SU-DHL-6 (cell line): Measurements from ENCODE around the gene GABRB3.

ENCODE experiments used
- H2AFZ ChIP-seq: fragments of 200-600 bp; sonication (generic); 2 replicates; pipeline ENCODE4 v1.6.1; 2014; ENCODE audit warnings: low read depth, mild to moderate bottlenecking, moderate library complexity, mixed read lengths, antibody characterized with exemption, low read length; ENCODE audit not compliant: severe bottlenecking
- H3F3A ChIP-seq: fragments of 200-600 bp; shearing (Covaris generic); 2 replicates; pipeline ENCODE4 v1.6.0; 2016; ENCODE audit warnings: antibody characterized with exemption, mild to moderate bottlenecking; ENCODE audit not compliant: insufficient read depth
- H3K27ac ChIP-seq: fragments of 200-600 bp; sonication (generic); 2 replicates; pipeline ENCODE4 v1.5.1; 2016; ENCODE audit warnings: low read depth, mild to moderate bottlenecking, low read length, moderate library complexity, mixed read lengths
- H3K27me3 ChIP-seq: fragments of 200-600 bp; sonication (generic), shearing (Covaris generic); 2 replicates; pipeline ENCODE4 v1.6.0; 2014; ENCODE audit warnings: mild to moderate bottlenecking, low read length
- H3K36me3 ChIP-seq: fragments of 200-600 bp; sonication (generic); 2 replicates; pipeline ENCODE4 v1.6.1; 2014; ENCODE audit warnings: mild to moderate bottlenecking, low read length, mixed read lengths
- H3K4me2 ChIP-seq: fragments of 300-600, 200-600 bp; shearing (Covaris generic), sonication (generic); 2 replicates; pipeline ENCODE4 v1.6.0; 2014; ENCODE audit warnings: low read length, low read depth, mild to moderate bottlenecking; ENCODE audit not compliant: poor library complexity, severe bottlenecking
- H3K4me3 ChIP-seq: fragments of 200-600 bp; sonication (generic); 2 replicates; pipeline ENCODE4 v1.5.1; 2014; ENCODE audit warnings: antibody characterized with exemption, low read length, mild to moderate bottlenecking, mixed read lengths; ENCODE audit not compliant: insufficient read depth, poor library complexity, severe bottlenecking
- H3K79me2 ChIP-seq: fragments of 200-600 bp; sonication (generic); 2 replicates; pipeline ENCODE4 v1.6.1; 2014; ENCODE audit warnings: mild to moderate bottlenecking, low read length, moderate library complexity; ENCODE audit not compliant: insufficient read depth
- H3K9ac ChIP-seq: fragments of 200-600 bp; sonication (generic); 2 replicates; pipeline ENCODE4 v1.7.0; 2014; ENCODE audit warnings: mild to moderate bottlenecking, low read length
- H3K9me2 ChIP-seq: fragments of 200-600 bp; sonication (generic); replicated peaks from 2 replicates; pipeline ENCODE4 v1.6.1; 2014; ENCODE audit warnings: low read length; ENCODE audit not compliant: insufficient read depth
- H3K9me3 ChIP-seq: fragments of 200-600 bp; sonication (generic); 2 replicates; pipeline ENCODE4 v1.6.1; 2014; ENCODE audit warnings: low read length, mixed read lengths; ENCODE audit not compliant: insufficient read depth
- H4K20me1 ChIP-seq: fragments of 200-600 bp; sonication (generic); 2 replicates; pipeline ENCODE4 v1.6.1; 2014; ENCODE audit warnings: low read depth, mild to moderate bottlenecking, antibody characterized with exemption, low read length, moderate library complexity, mixed read lengths
- EZH2phosphoT487 ChIP-seq: fragments of 200-600 bp; sonication (generic), shearing (Covaris generic); conservative IDR thresholded peaks from 2 replicates; pipeline ENCODE4 v1.6.1; 2018; ENCODE audit warnings: mild to moderate bottlenecking, antibody characterized with exemption, low read length, moderate library complexity, mixed read lengths
- TF ChIP-seq, protein P1 (sequence below): fragments of 200-600 bp; sonication (generic); IDR thresholded peaks from one replicate; pipeline ENCODE4 v1.5.1; 2017; ENCODE audit warnings: antibody characterized with exemption, mild to moderate bottlenecking, low read length, moderate library complexity; ENCODE audit not compliant: insufficient read depth, poor library complexity, severe bottlenecking

Gene GABRB3

GRCh38 chr15:26620528-26621458 lies 152.1 kb downstream of the GABRB3 start:
- H3K27me3 ChIP-seq = no peaks in the 10 kb centered on the region
- no peak overlapping the region for H3K4me3 ChIP-seq
- no peaks in the 10 kb centered on the region for H3K79me2 ChIP-seq
- no peak overlapping the region for H3K4me2 ChIP-seq
- H3K36me3 ChIP-seq = no peaks in the 10 kb centered on the region; the same call in 1 of the 2 replicates
- H3K27ac ChIP-seq = no peak overlapping the region
- no peaks in the 10 kb centered on the region for H3F3A ChIP-seq
- no peak overlapping the region for H3K9ac ChIP-seq
- H2AFZ ChIP-seq = no peak overlapping the region
- no peaks in the 10 kb centered on the region for H3K9me2 ChIP-seq
- no peaks in the 10 kb centered on the region for H4K20me1 ChIP-seq
- TF ChIP-seq, protein P1, sequence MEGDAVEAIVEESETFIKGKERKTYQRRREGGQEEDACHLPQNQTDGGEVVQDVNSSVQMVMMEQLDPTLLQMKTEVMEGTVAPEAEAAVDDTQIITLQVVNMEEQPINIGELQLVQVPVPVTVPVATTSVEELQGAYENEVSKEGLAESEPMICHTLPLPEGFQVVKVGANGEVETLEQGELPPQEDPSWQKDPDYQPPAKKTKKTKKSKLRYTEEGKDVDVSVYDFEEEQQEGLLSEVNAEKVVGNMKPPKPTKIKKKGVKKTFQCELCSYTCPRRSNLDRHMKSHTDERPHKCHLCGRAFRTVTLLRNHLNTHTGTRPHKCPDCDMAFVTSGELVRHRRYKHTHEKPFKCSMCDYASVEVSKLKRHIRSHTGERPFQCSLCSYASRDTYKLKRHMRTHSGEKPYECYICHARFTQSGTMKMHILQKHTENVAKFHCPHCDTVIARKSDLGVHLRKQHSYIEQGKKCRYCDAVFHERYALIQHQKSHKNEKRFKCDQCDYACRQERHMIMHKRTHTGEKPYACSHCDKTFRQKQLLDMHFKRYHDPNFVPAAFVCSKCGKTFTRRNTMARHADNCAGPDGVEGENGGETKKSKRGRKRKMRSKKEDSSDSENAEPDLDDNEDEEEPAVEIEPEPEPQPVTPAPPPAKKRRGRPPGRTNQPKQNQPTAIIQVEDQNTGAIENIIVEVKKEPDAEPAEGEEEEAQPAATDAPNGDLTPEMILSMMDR = no peak
- no peak for TF ChIP-seq EZH2phosphoT487
- H3K9me3 ChIP-seq = no peaks in the 10 kb centered on the region

DNA sequence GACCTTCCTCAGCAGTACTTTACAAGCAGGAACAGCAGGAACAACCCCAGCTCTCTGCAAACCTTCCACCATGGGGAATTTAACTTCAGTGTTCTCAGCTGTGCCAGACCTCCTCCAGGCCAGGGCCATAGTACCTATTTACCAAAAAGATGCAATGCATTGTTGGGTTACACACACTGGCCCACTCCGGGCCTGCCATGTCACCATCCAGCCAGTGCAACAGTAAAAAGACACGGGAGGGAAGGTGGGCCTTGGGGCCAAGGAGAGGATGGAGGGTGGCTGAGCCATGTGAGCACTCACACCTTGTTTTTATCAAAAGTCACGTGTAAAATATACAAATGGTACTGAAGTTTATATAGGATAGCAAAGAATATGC lies 157.0 kb downstream of the GABRB3 start:
- no peak overlapping the region for H3K9ac ChIP-seq
- H3F3A ChIP-seq = no peaks in the 10 kb centered on the region
- no peaks in the 10 kb centered on the region for H3K79me2 ChIP-seq
- no peak overlapping the region for H3K4me3 ChIP-seq
- H3K9me2 ChIP-seq = no peaks in the 10 kb centered on the region
- peaks cover 6% of the 10 kb centered on the region; the same call in 1 of the 2 replicates for H3K9me3 ChIP-seq
- H3K27ac ChIP-seq = no peak overlapping the region
- no peak overlapping the region for H2AFZ ChIP-seq
- no peaks in the 10 kb centered on the region for H3K27me3 ChIP-seq
- TF ChIP-seq, protein P1 = no peak
- TF ChIP-seq EZH2phosphoT487 = no peak
- H4K20me1 ChIP-seq = no peaks in the 10 kb centered on the region
- H3K36me3 ChIP-seq = peaks cover 14% of the 10 kb centered on the region
- H3K4me2 ChIP-seq = no peak overlapping the region

- Histone ChIP-seq H2AFZ (no peak overlapping the region), H3K4me2 (no peak overlapping the region), H3K36me3 (peaks cover 17% of the 10 kb centered on the region), H3K9me3 (peaks cover 10% of the 10 kb centered on the region; the same call in 1 of the 2 replicates), H3K4me3 (no peak overlapping the region), H3F3A (no peaks in the 10 kb centered on the region), H3K9ac (no peak overlapping the region), H3K27ac (no peak overlapping the region), H4K20me1 (no peaks in the 10 kb centered on the region), H3K27me3 (no peaks in the 10 kb centered on the region), H3K79me2 (no peaks in the 10 kb centered on the region), H3K9me2 (no peaks in the 10 kb centered on the region)
- no peak for TF ChIP-seq EZH2phosphoT487
- TF ChIP-seq, protein P1 = no peak
These were observed 157.5 kb downstream of the GABRB3 start for GRCh38 chr15:26615188-26615926.
